ENCODE results near the gene PTPRE.

Gene PTPRE

GRCh38 chr10:127928021-127928806 lies 21.3 kb downstream of the PTPRE start:
- DNase-seq, result no peak

GRCh38 chr10:127932521-127933270 lies 25.8 kb downstream of the PTPRE start:
- DNase-seq, result no peak

GRCh38 chr10:127933271-127933670 lies 26.4 kb downstream of the PTPRE start:
- DNase-seq, result no peak

GRCh38 chr10:127934383-127934782 lies 27.5 kb downstream of the PTPRE start:
- DNase-seq, result no peak

- DNase-seq, result no peak
These were observed 28.2 kb downstream of the PTPRE start for GRCh38 chr10:127935071-127935561.

GRCh38 chr10:127937069-127937468 lies 30.2 kb downstream of the PTPRE start:
- no peak for DNase-seq

GRCh38 chr10:127937915-127938463 lies 31.1 kb downstream of the PTPRE start:
- no peak for DNase-seq

- DNase-seq, result no peak
These were observed 33.0 kb downstream of the PTPRE start for GRCh38 chr10:127939786-127940330.

GRCh38 chr10:127940866-127941640 lies 34.1 kb downstream of the PTPRE start:
- no peak for DNase-seq

GRCh38 chr10:127942811-127943210 lies 35.9 kb downstream of the PTPRE start:
- DNase-seq, result no peak

- DNase-seq, result no peak
These were observed 36.5 kb downstream of the PTPRE start for GRCh38 chr10:127943336-127943910.

GRCh38 chr10:127944256-127944655 lies 37.4 kb downstream of the PTPRE start:
- DNase-seq, result no peak

GRCh38 chr10:127945341-127945758 lies 38.4 kb downstream of the PTPRE start:
- DNase-seq, result peak; percentile 31 to 47

GRCh38 chr10:127945948-127946711 lies 39.2 kb downstream of the PTPRE start:
- no peak for DNase-seq

GRCh38 chr10:127947211-127947610 lies 40.3 kb downstream of the PTPRE start:
- no peak for DNase-seq

GRCh38 chr10:127948791-127949190 lies 41.9 kb downstream of the PTPRE start:
- no peak for DNase-seq

GRCh38 chr10:127949831-127950230 lies 42.9 kb downstream of the PTPRE start:
- no peak for DNase-seq

GRCh38 chr10:127951861-127952574 lies 45.1 kb downstream of the PTPRE start:
- no peak for DNase-seq

GRCh38 chr10:127952575-127952869 lies 45.6 kb downstream of the PTPRE start:
- DNase-seq, result no peak

- no peak for DNase-seq
These were observed 46.0 kb downstream of the PTPRE start for GRCh38 chr10:127952918-127953317.

GRCh38 chr10:127953876-127954275 lies 47.0 kb downstream of the PTPRE start:
- no peak for DNase-seq

Data from activated CD4-positive, alpha-beta T cell treated with anti-CD3 and anti-CD28 coated beads for 4 hours (primary cell).